ENCODE results near the gene KCNT1. TPM values are rescaled to one million over a fixed set of nuclear protein-coding genes. Genes with fewer than 3 reads are reported as not detected.

The KCNT1 gene
- total and polyA plus RNA-seq, 10 of the 15 experiments (the other 5 are each of a cell fraction or from before 2014, with no cell fraction given) = not detected

- ChIA-PET RAD21 (ENCODE audit: unreplicated experiment) (no interaction called here), CTCF (no interaction called here)
Observed at GRCh38 chr9:135758870-135759269, 56.9 kb downstream of the KCNT1 start.

More at GRCh38 chr9:135758870-135759269, 56.9 kb downstream of the KCNT1 start:
- Histone ChIP-seq H4K20me1 (ENCODE audit: control insufficient read depth, insufficient read depth) (no peaks in the 10 kb centered on the region), H3K27me3 (replicated peaks in 1 of 2; ENCODE audit: control insufficient read depth in 2 of 2, insufficient read depth in 2 of 2, low read length in 1 of 2) (no peaks in the 10 kb centered on the region), H3K9ac (ENCODE audit: control insufficient read depth, insufficient read depth, low read length) (no peak overlapping the region), H3K36me3 (ENCODE audit: control insufficient read depth in 2 of 2, insufficient read depth in 2 of 2, low read length in 1 of 2) (no peaks in the 10 kb centered on the region), H3K79me2 (ENCODE audit: control insufficient read depth, insufficient read depth, low read length) (no peaks in the 10 kb centered on the region), H3K4me3 (no peak overlapping the region), H3K4me2 (ENCODE audit: control insufficient read depth, insufficient read depth) (no peak overlapping the region), H3K4me1 (ENCODE audit: control insufficient read depth, insufficient read depth, low read length) (no peaks in the 10 kb centered on the region), H3K9me3 (replicated peaks; ENCODE audit: control insufficient read depth, insufficient read depth, low read length) (no peaks in the 10 kb centered on the region), H2AFZ (ENCODE audit: control insufficient read depth, low read depth, low read length) (no peak overlapping the region), H3K27ac (ENCODE audit: control insufficient read depth, insufficient read depth) (no peak overlapping the region)
- FAIRE-seq (no peak), ATAC-seq (no peak), DNase-seq (ENCODE audit: low read depth, low spot score) (no peak)
- TF ChIP-seq GATAD2B (conservative IDR thresholded peaks at IDR 0.05; ENCODE audit: low read depth) (no peak), PKNOX1 (IDR thresholded peaks at IDR 0.05) (no peak), MYB (IDR thresholded peaks at IDR 0.05; ENCODE audit: borderline replicate concordance, low read depth, low read length) (no peak), KAT2A (conservative IDR thresholded peaks at IDR 0.05; ENCODE audit: control insufficient read depth, low read depth, low read length) (no peak), EED (IDR thresholded peaks at IDR 0.05; ENCODE audit: low read depth) (no peak), MYC (IDR thresholded peaks at IDR 0.05; ENCODE audit: insufficient read depth, insufficient read length, insufficient replicate concordance, low read length, severe bottlenecking) (no peak)
- TF ChIP-seq, protein P1, sequence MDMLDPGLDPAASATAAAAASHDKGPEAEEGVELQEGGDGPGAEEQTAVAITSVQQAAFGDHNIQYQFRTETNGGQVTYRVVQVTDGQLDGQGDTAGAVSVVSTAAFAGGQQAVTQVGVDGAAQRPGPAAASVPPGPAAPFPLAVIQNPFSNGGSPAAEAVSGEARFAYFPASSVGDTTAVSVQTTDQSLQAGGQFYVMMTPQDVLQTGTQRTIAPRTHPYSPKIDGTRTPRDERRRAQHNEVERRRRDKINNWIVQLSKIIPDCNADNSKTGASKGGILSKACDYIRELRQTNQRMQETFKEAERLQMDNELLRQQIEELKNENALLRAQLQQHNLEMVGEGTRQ (IDR thresholded peaks at IDR 0.05; ENCODE audit: borderline replicate concordance, low read depth, low read length) = no peak
- WGBS (ENCODE audit: insufficient coverage, insufficient replicate concordance, low lambda C conversion rate, missing lambda C conversion rate) = 25% methylated on average over 10 of the region's 10 CpGs
- in situ Hi-C loops (cut with MboI) (no loop called here), intact Hi-C loops (cut with micrococcal nuclease; ENCODE audit: unreplicated experiment) (no loop called here)
- ChIA-PET SMC1A (ENCODE audit: uncharacterized antibody, unreplicated experiment) (no interaction called here), POLR2A (no interaction called here)
- no TSS peak for BruUV-seq (replicated peaks)

All from GM12878 (cell line).